ENCODE data around the gene PPM1E. TPM values are rescaled to one million over a fixed set of nuclear protein-coding genes. Genes with fewer than 3 reads are reported as not detected.

PPM1E gene
- total RNA-seq, 1 experiment from 2014 or later, result 7.1 TPM

- H3K36me3 Mint-ChIP-seq (ENCODE audit: insufficient read depth in 1 of 3, low read depth in 3 of 3), result no peaks in the 10 kb centered on the region
- no peak for DNase-seq
- WGBS (ENCODE audit: extremely low coverage, insufficient read length, low lambda C conversion rate), result no CpG with 5 or more reads among the region's 2 CpGs
These were observed 188.5 kb downstream of the PPM1E start for GRCh38 chr17:58944166-58944565.

More at GRCh38 chr17:58944166-58944565, 188.5 kb downstream of the PPM1E start:
- H3K9me3 ChIP-seq (ENCODE audit: control insufficient read depth, low read depth, low read length), result no peaks in the 10 kb centered on the region
- no peak overlapping the region for H2BK5ac ChIP-seq (ENCODE audit: insufficient read length, low read length)
- no peak overlapping the region for H3K14ac ChIP-seq (ENCODE audit: insufficient read depth, low read length)
- H3K4me1 ChIP-seq (ENCODE audit: insufficient read depth, low read length), result no peaks in the 10 kb centered on the region
- no peak overlapping the region for H2AK5ac ChIP-seq (ENCODE audit: insufficient read length, low read length)
- Mint-ChIP-seq H3K4me1 (no peaks in the 10 kb centered on the region), H3K4me3 (no peak overlapping the region), H3K27me3 (ENCODE audit: low read depth) (no peaks in the 10 kb centered on the region), H3K27ac (no peak overlapping the region; a peak in 1 of 7 replicates), H3K9me3 (peaks cover 2 to 7% of the 10 kb centered on the region in 2 experiments; a peak in 3 of 5 replicates)
- no peak overlapping the region for H3K4me2 ChIP-seq (ENCODE audit: insufficient read depth, insufficient read length, low read length)
- no peaks in the 10 kb centered on the region for H3K79me1 ChIP-seq (ENCODE audit: insufficient read depth, low read depth, low read length, poor library complexity, severe bottlenecking)
- H4K8ac ChIP-seq (replicated peaks; ENCODE audit: insufficient read length, low read depth, low read length), result no peak overlapping the region
- H4K91ac ChIP-seq (ENCODE audit: insufficient read length, low read depth, low read length), result no peak overlapping the region
- H3K27me3 ChIP-seq (ENCODE audit: insufficient read depth, low read length), result no peaks in the 10 kb centered on the region
- H4K5ac ChIP-seq (ENCODE audit: insufficient read length, low read depth, low read length), result no peak overlapping the region
- TF ChIP-seq CTCF (conservative IDR thresholded peaks at IDR 0.05), result no peak
- no peak overlapping the region for H3K4ac ChIP-seq (ENCODE audit: low read depth, low read length)
- H2BK20ac ChIP-seq (ENCODE audit: low read depth, low read length, poor library complexity, severe bottlenecking), result no peak overlapping the region
- no peak overlapping the region for H3K56ac ChIP-seq (ENCODE audit: insufficient read length, low read depth, low read length)
- no peak overlapping the region for H3K23ac ChIP-seq (ENCODE audit: insufficient read length, low read depth, low read length)
- no peaks in the 10 kb centered on the region for H4K20me1 ChIP-seq (ENCODE audit: control insufficient read depth, insufficient read depth, insufficient read length)
- no peak overlapping the region for H3K18ac ChIP-seq (ENCODE audit: insufficient read length, low read depth, low read length)
- H3K23me2 ChIP-seq (ENCODE audit: insufficient read length, low read depth, low read length, poor library complexity, severe bottlenecking), result no peaks in the 10 kb centered on the region
- no peak overlapping the region for H3T11ph ChIP-seq (ENCODE audit: low read length)
- H3K79me2 ChIP-seq (ENCODE audit: insufficient read depth, low read length), result no peaks in the 10 kb centered on the region
- H2BK15ac ChIP-seq (ENCODE audit: low read depth, low read length), result no peak overlapping the region
- H2BK12ac ChIP-seq (ENCODE audit: insufficient read length, low read depth, low read length), result no peak overlapping the region
- no peak overlapping the region for H2AFZ ChIP-seq (ENCODE audit: low read length)
- H2BK120ac ChIP-seq (ENCODE audit: low read depth, low read length, poor library complexity, severe bottlenecking), result no peak overlapping the region
- H3K27ac ChIP-seq (ENCODE audit: insufficient read length, low read depth, low read length), result no peak overlapping the region
- H3K9ac ChIP-seq (ENCODE audit: extremely low read depth, insufficient read length, low read length), result no peak overlapping the region

Measured in H9 (cell line).